ENCODE data around the gene EIF1B.

The EIF1B gene

GRCh38 chr3:40337136-40338108 is 27.9 kb downstream of the EIF1B start:
- TF ChIP-seq, protein P1, sequence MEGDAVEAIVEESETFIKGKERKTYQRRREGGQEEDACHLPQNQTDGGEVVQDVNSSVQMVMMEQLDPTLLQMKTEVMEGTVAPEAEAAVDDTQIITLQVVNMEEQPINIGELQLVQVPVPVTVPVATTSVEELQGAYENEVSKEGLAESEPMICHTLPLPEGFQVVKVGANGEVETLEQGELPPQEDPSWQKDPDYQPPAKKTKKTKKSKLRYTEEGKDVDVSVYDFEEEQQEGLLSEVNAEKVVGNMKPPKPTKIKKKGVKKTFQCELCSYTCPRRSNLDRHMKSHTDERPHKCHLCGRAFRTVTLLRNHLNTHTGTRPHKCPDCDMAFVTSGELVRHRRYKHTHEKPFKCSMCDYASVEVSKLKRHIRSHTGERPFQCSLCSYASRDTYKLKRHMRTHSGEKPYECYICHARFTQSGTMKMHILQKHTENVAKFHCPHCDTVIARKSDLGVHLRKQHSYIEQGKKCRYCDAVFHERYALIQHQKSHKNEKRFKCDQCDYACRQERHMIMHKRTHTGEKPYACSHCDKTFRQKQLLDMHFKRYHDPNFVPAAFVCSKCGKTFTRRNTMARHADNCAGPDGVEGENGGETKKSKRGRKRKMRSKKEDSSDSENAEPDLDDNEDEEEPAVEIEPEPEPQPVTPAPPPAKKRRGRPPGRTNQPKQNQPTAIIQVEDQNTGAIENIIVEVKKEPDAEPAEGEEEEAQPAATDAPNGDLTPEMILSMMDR (IDR thresholded peaks at IDR 0.05; ENCODE audit: unreplicated experiment in 3 of 3), result no peak
- Mint-ChIP-seq H3K9me3 (no peaks in the 10 kb centered on the region), H3K4me3 (no peak overlapping the region), H3K4me1 (peaks cover 9% of the 10 kb centered on the region), H3K27me3 (ENCODE audit: low read depth) (no peaks in the 10 kb centered on the region), H3K36me3 (ENCODE audit: low read depth) (no peaks in the 10 kb centered on the region), H3K27ac (no peak overlapping the region)

DNA sequence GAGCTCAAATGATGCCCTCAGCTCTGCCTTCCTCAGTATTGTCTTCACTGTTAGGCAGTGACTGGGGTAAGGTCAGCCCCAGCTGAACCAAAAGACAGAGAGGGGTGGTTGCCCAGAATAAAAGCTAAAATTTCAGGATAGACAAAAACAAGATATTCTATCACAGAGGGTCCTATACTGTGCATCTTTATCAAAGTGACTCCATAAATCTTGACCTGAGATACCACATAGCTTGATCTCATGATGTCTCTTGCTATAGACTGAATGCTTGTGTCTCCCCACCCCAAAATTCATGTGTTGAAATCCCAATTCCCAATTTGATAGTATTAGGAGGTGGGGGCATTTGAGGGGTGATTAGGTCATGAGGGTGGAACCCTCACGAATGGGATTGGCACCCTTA is 30.4 kb downstream of the EIF1B start:
- H3K27me3 Mint-ChIP-seq (ENCODE audit: low read depth), result no peaks in the 10 kb centered on the region
- H3K9me3 Mint-ChIP-seq, result no peaks in the 10 kb centered on the region
- no peak overlapping the region for H3K27ac Mint-ChIP-seq
- TF ChIP-seq, protein P1 (IDR thresholded peaks at IDR 0.05; ENCODE audit: unreplicated experiment in 3 of 3), result no peak
- no peak overlapping the region for H3K4me3 Mint-ChIP-seq
- no peaks in the 10 kb centered on the region for H3K4me1 Mint-ChIP-seq
- H3K36me3 Mint-ChIP-seq (ENCODE audit: low read depth), result no peaks in the 10 kb centered on the region

- Mint-ChIP-seq H3K36me3 (ENCODE audit: low read depth) (no peaks in the 10 kb centered on the region), H3K27me3 (ENCODE audit: low read depth) (no peaks in the 10 kb centered on the region), H3K4me3 (no peak overlapping the region), H3K9me3 (no peaks in the 10 kb centered on the region), H3K4me1 (no peaks in the 10 kb centered on the region), H3K27ac (no peak overlapping the region)
- TF ChIP-seq, protein P1 (IDR thresholded peaks at IDR 0.05; ENCODE audit: unreplicated experiment in 3 of 3), result no peak
These were observed 31.1 kb downstream of the EIF1B start for GRCh38 chr3:40340541-40341170.

DNA sequence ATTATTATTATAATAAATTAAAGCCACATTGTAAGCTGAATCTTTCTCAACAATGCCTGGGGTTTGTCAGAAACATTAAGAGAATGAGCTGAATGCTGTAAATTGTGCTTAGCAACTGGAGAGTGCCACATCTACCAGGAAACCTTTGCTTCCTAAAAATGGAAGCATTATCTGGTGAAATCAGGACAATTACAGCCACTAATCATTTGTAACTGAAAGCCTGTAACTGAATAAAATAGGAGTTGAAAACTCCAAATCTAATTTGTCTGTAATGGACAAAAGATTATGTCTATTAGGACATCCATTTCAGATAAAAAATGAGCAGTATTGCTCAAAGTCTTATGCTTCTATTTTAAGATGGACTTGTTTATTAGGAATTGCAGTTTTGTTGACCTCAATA is 32.2 kb downstream of the EIF1B start:
- Mint-ChIP-seq H3K27ac (no peak overlapping the region), H3K27me3 (ENCODE audit: low read depth) (no peaks in the 10 kb centered on the region), H3K4me3 (no peak overlapping the region), H3K4me1 (no peaks in the 10 kb centered on the region), H3K9me3 (no peaks in the 10 kb centered on the region), H3K36me3 (ENCODE audit: low read depth) (no peaks in the 10 kb centered on the region)
- TF ChIP-seq, protein P1 (IDR thresholded peaks at IDR 0.05; ENCODE audit: unreplicated experiment in 3 of 3), result no peak

DNA sequence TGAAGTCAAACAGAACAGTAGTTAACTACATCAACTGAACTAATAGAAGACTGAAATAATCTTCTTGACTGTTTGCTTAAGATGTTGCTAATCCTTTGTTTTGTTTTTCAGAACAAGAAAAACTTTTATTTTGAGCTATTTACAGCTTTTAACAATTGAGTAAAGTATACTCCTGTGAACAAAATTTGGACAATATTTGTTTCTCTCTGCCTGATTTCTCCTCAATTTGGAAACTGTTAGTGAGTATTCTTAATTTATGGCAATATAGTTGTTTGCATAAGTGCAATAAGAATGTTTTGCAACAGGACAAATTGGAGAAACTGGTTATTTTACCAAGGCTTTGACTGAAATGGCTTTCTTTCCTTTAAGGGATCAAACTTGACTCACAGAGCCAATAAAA is 41.0 kb downstream of the EIF1B start:
- H3K27me3 Mint-ChIP-seq (ENCODE audit: low read depth), result peaks cover 7% of the 10 kb centered on the region
- H3K4me1 Mint-ChIP-seq, result no peaks in the 10 kb centered on the region
- TF ChIP-seq, protein P1 (IDR thresholded peaks at IDR 0.05; ENCODE audit: unreplicated experiment in 3 of 3), result no peak

More for the DNA sequence above, 41.0 kb downstream of the EIF1B start:
- Mint-ChIP-seq H3K9me3 (peaks cover 19% of the 10 kb centered on the region), H3K27ac (no peak overlapping the region), H3K36me3 (ENCODE audit: low read depth) (no peaks in the 10 kb centered on the region), H3K4me3 (no peak overlapping the region)

All from nephron (organoid).